NCI-H146 (cell line): ENCODE results near the gene ZBTB20.

Experiments
- DNase-seq: peaks from one replicate; lab custom pipeline; 2025; lab: John Stamatoyannopoulos, UW

The ZBTB20 gene

GRCh38 chr3:114527036-114527644 is 619.9 kb downstream of the ZBTB20 start:
- peak; percentile 8 for DNase-seq

- DNase-seq = no peak
Measured at GRCh38 chr3:114525278-114525677, 621.8 kb downstream of the ZBTB20 start.

- no peak for DNase-seq
Measured at GRCh38 chr3:114519415-114519814, 627.7 kb downstream of the ZBTB20 start.

GRCh38 chr3:114518206-114518808 is 628.8 kb downstream of the ZBTB20 start:
- DNase-seq = no peak

- DNase-seq = no peak
Measured at GRCh38 chr3:114510201-114510600, 636.9 kb downstream of the ZBTB20 start.

GRCh38 chr3:114509756-114510155 is 637.3 kb downstream of the ZBTB20 start:
- DNase-seq = no peak

GRCh38 chr3:114508976-114509375 is 638.1 kb downstream of the ZBTB20 start:
- no peak for DNase-seq

- no peak for DNase-seq
Measured at GRCh38 chr3:114508208-114508607, 638.9 kb downstream of the ZBTB20 start.

GRCh38 chr3:114506591-114507300 is 640.3 kb downstream of the ZBTB20 start:
- no peak for DNase-seq

- no peak for DNase-seq
Measured at GRCh38 chr3:114504941-114505628, 642.0 kb downstream of the ZBTB20 start.

- no peak for DNase-seq
Measured at GRCh38 chr3:114502204-114502603, 644.9 kb downstream of the ZBTB20 start.

- DNase-seq = no peak
Measured at GRCh38 chr3:114499976-114500375, 647.1 kb downstream of the ZBTB20 start.

GRCh38 chr3:114498539-114499370 is 648.3 kb downstream of the ZBTB20 start:
- peak; percentile 85 for DNase-seq

- DNase-seq = no peak
Measured at GRCh38 chr3:114496874-114497273, 650.2 kb downstream of the ZBTB20 start.

GRCh38 chr3:114496466-114496865 is 650.6 kb downstream of the ZBTB20 start:
- no peak for DNase-seq

- no peak for DNase-seq
Measured at GRCh38 chr3:114496021-114496434, 651.1 kb downstream of the ZBTB20 start.

- DNase-seq = no peak
Measured at GRCh38 chr3:114494498-114494897, 652.6 kb downstream of the ZBTB20 start.

GRCh38 chr3:114490829-114491228 is 656.3 kb downstream of the ZBTB20 start:
- no peak for DNase-seq

- DNase-seq = no peak
Measured at GRCh38 chr3:114487502-114487901, 659.6 kb downstream of the ZBTB20 start.

- DNase-seq = no peak
Measured at GRCh38 chr3:114484919-114485318, 662.2 kb downstream of the ZBTB20 start.

- no peak for DNase-seq
Measured at GRCh38 chr3:114481113-114481512, 666.0 kb downstream of the ZBTB20 start.

GRCh38 chr3:114480442-114480841 is 666.6 kb downstream of the ZBTB20 start:
- no peak for DNase-seq
